Activated CD4-positive, alpha-beta T cell treated with anti-CD3 and anti-CD28 coated beads, Interleukin-2, amount 10 ng/mL, durations not matched to agents 7 days and 5 days (primary cell): ENCODE data around the gene KRTAP4-8. TPM values are rescaled to one million over a fixed set of nuclear protein-coding genes. Genes with fewer than 3 reads are reported as not detected.
"Not testable (repeated sequence)": the region's sequence is repeated elsewhere in the genome, so short reads cannot be mapped to it uniquely, and the experiment has no call there.

Experiments
- CTCF ChIA-PET: fragments of 350-600 bp; sonication (Branson Sonifier 250); formaldehyde crosslinking; loops from one replicate; lab custom pipeline; 2021; ENCODE audit warnings: antibody characterized with exemption; lab: Charles Lee
- POLR2A ChIA-PET: fragments of 350-600 bp; sonication (Branson Sonifier 250); formaldehyde crosslinking; loops from one replicate; lab custom pipeline; 2021; ENCODE audit warnings: antibody characterized with exemption; lab: Charles Lee
- DNase-seq: peaks from one replicate; pipeline ENCODE4 v3.0.0-alpha.2; 2020
- H3K27ac Mint-ChIP-seq: one replicate; pipeline ENCODE4 v1.8.0; 2021; ENCODE audit warnings: mild to moderate bottlenecking, moderate library complexity, mixed read lengths
- H3K27me3 Mint-ChIP-seq: one replicate; pipeline ENCODE4 v1.8.0; 2021; ENCODE audit warnings: mixed read lengths
- H3K36me3 Mint-ChIP-seq: one replicate; pipeline ENCODE4 v1.8.0; 2021; ENCODE audit warnings: low read depth, mixed read lengths
- H3K4me1 Mint-ChIP-seq: one replicate; pipeline ENCODE4 v1.8.0; 2021; ENCODE audit warnings: mixed read lengths
- H3K4me3 Mint-ChIP-seq: one replicate; pipeline ENCODE4 v1.8.0; 2021; ENCODE audit warnings: mild to moderate bottlenecking, moderate library complexity, mixed read lengths
- H3K9me3 Mint-ChIP-seq: one replicate; pipeline ENCODE4 v1.8.0; 2021; ENCODE audit warnings: mixed read lengths
- total RNA-seq, 2 experiments: library from RNA; stranded (reverse); gene quantifications; one replicate each; pipeline ENCODE4 v1.2.3, GENCODE V29; 2021

The KRTAP4-8 gene
- total RNA-seq, 2 experiments from 2014 or later, result not detected

GRCh38 chr17:41054556-41054955, 43.4 kb downstream of the KRTAP4-8 start:
- H3K36me3 Mint-ChIP-seq, H3K9me3 Mint-ChIP-seq, DNase-seq, POLR2A ChIA-PET, CTCF ChIA-PET, H3K4me1 Mint-ChIP-seq, H3K27ac Mint-ChIP-seq, H3K4me3 Mint-ChIP-seq: not testable (repeated sequence)
- H3K27me3 Mint-ChIP-seq, result peaks cover 11% of the 10 kb centered on the region

- DNase-seq, result no peak
- no peaks in the 10 kb centered on the region for H3K36me3 Mint-ChIP-seq
- H3K27me3 Mint-ChIP-seq, result peaks cover 8% of the 10 kb centered on the region
- H3K4me3 Mint-ChIP-seq, result no peak overlapping the region
- ChIA-PET CTCF (no interaction called here), POLR2A (no interaction called here)
- H3K27ac Mint-ChIP-seq, result no peak overlapping the region
- no peaks in the 10 kb centered on the region for H3K4me1 Mint-ChIP-seq
- peaks cover 7% of the 10 kb centered on the region for H3K9me3 Mint-ChIP-seq
These were observed 43.9 kb downstream of the KRTAP4-8 start for GRCh38 chr17:41054025-41054424.

- CTCF ChIA-PET, result no interaction called here
- H3K36me3 Mint-ChIP-seq, result no peaks in the 10 kb centered on the region
These were observed 45.4 kb downstream of the KRTAP4-8 start for GRCh38 chr17:41052566-41052965.

GRCh38 chr17:41049110-41049509, 48.8 kb downstream of the KRTAP4-8 start:
- Mint-ChIP-seq H3K4me3 (no peak overlapping the region), H3K27ac (no peak overlapping the region), H3K36me3 (no peaks in the 10 kb centered on the region), H3K27me3 (peaks cover 17% of the 10 kb centered on the region), H3K9me3 (peaks cover 2% of the 10 kb centered on the region), H3K4me1 (peaks cover 1% of the 10 kb centered on the region)
- POLR2A ChIA-PET, result no interaction called here
- CTCF ChIA-PET, result no interaction called here
- DNase-seq, result no peak

More at GRCh38 chr17:41052566-41052965, 45.4 kb downstream of the KRTAP4-8 start:
- Mint-ChIP-seq H3K4me1 (no peaks in the 10 kb centered on the region), H3K4me3 (no peak overlapping the region), H3K27ac (no peak overlapping the region), H3K27me3 (peaks cover 9% of the 10 kb centered on the region), H3K9me3 (peaks cover 5% of the 10 kb centered on the region)
- DNase-seq, result no peak
- POLR2A ChIA-PET, result no interaction called here

GRCh38 chr17:41048441-41048840, 49.5 kb downstream of the KRTAP4-8 start:
- Mint-ChIP-seq H3K4me3 (no peak overlapping the region), H3K27ac (no peak overlapping the region), H3K9me3 (peaks cover 3% of the 10 kb centered on the region), H3K4me1 (peaks cover 1% of the 10 kb centered on the region), H3K36me3 (no peaks in the 10 kb centered on the region), H3K27me3 (peaks cover 17% of the 10 kb centered on the region)
- DNase-seq, result no peak
- CTCF ChIA-PET, result no interaction called here
- POLR2A ChIA-PET, result no interaction called here

Other genes with a start within 250 kb of the KRTAP4-8 start
- gene KRT12, start 230.9 kb downstream of the KRTAP4-8 start, total RNA-seq, result not detected
- gene KRT20, start 212.9 kb downstream of the KRTAP4-8 start, total RNA-seq, result not detected
- gene KRT23, start 160.5 kb downstream of the KRTAP4-8 start, total RNA-seq, result not detected
- gene KRT39, start 131.2 kb downstream of the KRTAP4-8 start, total RNA-seq, result not detected
- not detected for gene KRT40, start 113.8 kb downstream of the KRTAP4-8 start, total RNA-seq
- gene KRTAP3-3, start 104.0 kb downstream of the KRTAP4-8 start, total RNA-seq, result not detected
- not detected for gene KRTAP3-2, start 98.2 kb downstream of the KRTAP4-8 start, total RNA-seq
- gene KRTAP3-1, start 89.0 kb downstream of the KRTAP4-8 start, total RNA-seq, result not detected
- gene KRTAP1-5, start 70.9 kb downstream of the KRTAP4-8 start, total RNA-seq, result not detected
- gene KRTAP1-4, start 67.9 kb downstream of the KRTAP4-8 start, total RNA-seq, result not detected
- not detected for gene KRTAP1-3, start 63.3 kb downstream of the KRTAP4-8 start, total RNA-seq
- not detected for gene KRTAP1-1, start 56.7 kb downstream of the KRTAP4-8 start, total RNA-seq
- not detected for gene KRTAP2-1, start 50.8 kb downstream of the KRTAP4-8 start, total RNA-seq
- not detected for gene KRTAP2-2, start 42.9 kb downstream of the KRTAP4-8 start, total RNA-seq
- not detected for gene KRTAP2-3, start 38.0 kb downstream of the KRTAP4-8 start, total RNA-seq
- gene KRTAP2-4, start 32.3 kb downstream of the KRTAP4-8 start, total RNA-seq, result not detected
- not detected for gene KRTAP4-7, start 14.0 kb downstream of the KRTAP4-8 start, total RNA-seq
- gene KRTAP4-16, start 4.1 kb upstream of the KRTAP4-8 start, total RNA-seq, result not detected
- not detected for gene KRTAP4-9, start 7.2 kb upstream of the KRTAP4-8 start, total RNA-seq
- gene KRTAP4-11, start 20.2 kb upstream of the KRTAP4-8 start, total RNA-seq, result not detected
- gene KRTAP4-12, start 26.0 kb upstream of the KRTAP4-8 start, total RNA-seq, result not detected
- not detected for gene KRTAP4-6, start 42.4 kb upstream of the KRTAP4-8 start, total RNA-seq
- gene KRTAP4-5, start 51.7 kb upstream of the KRTAP4-8 start, total RNA-seq, result not detected
- gene KRTAP4-4, start 62.6 kb upstream of the KRTAP4-8 start, total RNA-seq, result not detected
- gene KRTAP4-3, start 70.1 kb upstream of the KRTAP4-8 start, total RNA-seq, result not detected
- gene KRTAP4-2, start 80.1 kb upstream of the KRTAP4-8 start, total RNA-seq, result not detected
- not detected for gene KRTAP4-1, start 86.8 kb upstream of the KRTAP4-8 start, total RNA-seq
- gene KRTAP9-1, start 91.7 kb upstream of the KRTAP4-8 start, total RNA-seq, result not detected
- gene KRTAP9-2, start 128.5 kb upstream of the KRTAP4-8 start, total RNA-seq, result not detected
- gene KRTAP9-3, start 134.3 kb upstream of the KRTAP4-8 start, total RNA-seq, result not detected
- not detected for gene KRTAP9-8, start 139.9 kb upstream of the KRTAP4-8 start, total RNA-seq
- gene KRTAP9-4, start 151.5 kb upstream of the KRTAP4-8 start, total RNA-seq, result not detected
- not detected for gene KRTAP9-9, start 157.2 kb upstream of the KRTAP4-8 start, total RNA-seq
- not detected for gene KRTAP9-6, start 167.2 kb upstream of the KRTAP4-8 start, total RNA-seq
- gene KRTAP9-7, start 177.6 kb upstream of the KRTAP4-8 start, total RNA-seq, result not detected
- not detected for gene KRTAP29-1, start 204.7 kb upstream of the KRTAP4-8 start, total RNA-seq
- gene KRTAP16-1, start 211.2 kb upstream of the KRTAP4-8 start, total RNA-seq, result under 1 TPM in 1 of 2 experiments, not detected in 1; 0.12 TPM
- gene KRTAP17-1, start 217.6 kb upstream of the KRTAP4-8 start, total RNA-seq, result not detected